Measurements from ENCODE around the gene PEAK3.

The PEAK3 gene

GRCh38 chr19:2230033-2230531 lies 51.9 kb downstream of the PEAK3 start:
- no peak for DNase-seq
- in situ Hi-C loops (cut with MboI; ENCODE audit: low pct_unique_long_range_greater_than_20kb, low sequenced_read_pairs): no loop called here

GRCh38 chr19:2229103-2230032 lies 52.6 kb downstream of the PEAK3 start:
- no peak for DNase-seq
- in situ Hi-C loops (cut with MboI; ENCODE audit: low pct_unique_long_range_greater_than_20kb, low sequenced_read_pairs): no loop called here

GRCh38 chr19:2228157-2229030 lies 53.6 kb downstream of the PEAK3 start:
- DNase-seq: no peak
- in situ Hi-C loops (cut with MboI; ENCODE audit: low pct_unique_long_range_greater_than_20kb, low sequenced_read_pairs): no loop called here

GRCh38 chr19:2227415-2228156 lies 54.4 kb downstream of the PEAK3 start:
- DNase-seq: no peak
- in situ Hi-C loops (cut with MboI; ENCODE audit: low pct_unique_long_range_greater_than_20kb, low sequenced_read_pairs): no loop called here

GRCh38 chr19:2226840-2227360 lies 55.1 kb downstream of the PEAK3 start:
- no peak for DNase-seq
- in situ Hi-C loops (cut with MboI; ENCODE audit: low pct_unique_long_range_greater_than_20kb, low sequenced_read_pairs): no loop called here

GRCh38 chr19:2226051-2226839 lies 55.7 kb downstream of the PEAK3 start:
- in situ Hi-C loops (cut with MboI; ENCODE audit: low pct_unique_long_range_greater_than_20kb, low sequenced_read_pairs): no loop called here
- no peak for DNase-seq

GRCh38 chr19:2225415-2226050 lies 56.4 kb downstream of the PEAK3 start:
- in situ Hi-C loops (cut with MboI; ENCODE audit: low pct_unique_long_range_greater_than_20kb, low sequenced_read_pairs): no loop called here
- no peak for DNase-seq

- in situ Hi-C loops (cut with MboI; ENCODE audit: low pct_unique_long_range_greater_than_20kb, low sequenced_read_pairs): no loop called here
- no peak for DNase-seq
These were observed 57.1 kb downstream of the PEAK3 start for GRCh38 chr19:2224754-2225349.
